Loucy (cell line): ENCODE data around the gene RHEBL1.

Source experiments
- EZH2phosphoT487 ChIP-seq: fragments of 200-600 bp; IDR thresholded peaks from 2 replicates; pipeline ENCODE4 v1.6.1; 2018; ENCODE audit warnings: antibody characterized with exemption, mild to moderate bottlenecking, moderate library complexity, borderline replicate concordance
- TF ChIP-seq, protein P1 (sequence below): fragments of 200-600 bp; sonication (generic); conservative IDR thresholded peaks from 2 replicates; pipeline ENCODE4 v1.5.1; 2014; ENCODE audit warnings: mild to moderate bottlenecking, antibody characterized with exemption, low read length

DNA sequence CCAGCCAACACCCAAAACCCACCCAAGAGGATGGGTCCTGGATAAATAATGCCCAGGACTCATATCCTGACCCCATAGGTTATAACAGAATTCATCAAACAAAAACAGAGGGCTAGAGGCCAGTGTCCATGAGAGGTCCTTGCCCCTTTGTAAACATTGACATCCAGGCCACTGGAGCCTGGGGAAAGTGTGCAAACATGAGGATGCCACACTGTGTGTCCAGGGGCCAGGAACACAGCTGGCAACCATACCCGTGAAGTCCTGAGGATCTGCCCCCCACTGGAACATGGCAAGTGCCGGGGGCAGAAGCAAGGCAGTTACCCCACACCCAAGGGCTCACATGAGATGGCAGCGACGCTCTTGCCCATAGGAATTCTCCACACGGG is 5.0 kb downstream of the RHEBL1 start:
- TF ChIP-seq, protein P1, sequence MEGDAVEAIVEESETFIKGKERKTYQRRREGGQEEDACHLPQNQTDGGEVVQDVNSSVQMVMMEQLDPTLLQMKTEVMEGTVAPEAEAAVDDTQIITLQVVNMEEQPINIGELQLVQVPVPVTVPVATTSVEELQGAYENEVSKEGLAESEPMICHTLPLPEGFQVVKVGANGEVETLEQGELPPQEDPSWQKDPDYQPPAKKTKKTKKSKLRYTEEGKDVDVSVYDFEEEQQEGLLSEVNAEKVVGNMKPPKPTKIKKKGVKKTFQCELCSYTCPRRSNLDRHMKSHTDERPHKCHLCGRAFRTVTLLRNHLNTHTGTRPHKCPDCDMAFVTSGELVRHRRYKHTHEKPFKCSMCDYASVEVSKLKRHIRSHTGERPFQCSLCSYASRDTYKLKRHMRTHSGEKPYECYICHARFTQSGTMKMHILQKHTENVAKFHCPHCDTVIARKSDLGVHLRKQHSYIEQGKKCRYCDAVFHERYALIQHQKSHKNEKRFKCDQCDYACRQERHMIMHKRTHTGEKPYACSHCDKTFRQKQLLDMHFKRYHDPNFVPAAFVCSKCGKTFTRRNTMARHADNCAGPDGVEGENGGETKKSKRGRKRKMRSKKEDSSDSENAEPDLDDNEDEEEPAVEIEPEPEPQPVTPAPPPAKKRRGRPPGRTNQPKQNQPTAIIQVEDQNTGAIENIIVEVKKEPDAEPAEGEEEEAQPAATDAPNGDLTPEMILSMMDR = no peak
- no peak for TF ChIP-seq EZH2phosphoT487
